Suprapubic skin (tissue), 4 donors: ENCODE data around the gene PDE6B.

Experiments used
- CTCF ChIP-seq, 2 donors: fragments of 200-600 bp in 1 of 2; fragments of 450-650 bp in 1 of 2; sonication (generic) in 1 of 2; IDR thresholded peaks; one replicate each; pipeline ENCODE4 v1.5.1; 2016 to 2019; ENCODE audit warnings: antibody characterized with exemption in 2 of 2, mild to moderate bottlenecking in 1 of 2, moderate library complexity in 1 of 2
- EP300 ChIP-seq: sonication (generic); formaldehyde crosslinking; IDR thresholded peaks from one replicate; pipeline ENCODE4 v1.6.1; 2017; ENCODE audit warnings: antibody characterized with exemption
- POLR2A ChIP-seq, 2 donors: fragments of 450-650 bp; IDR thresholded peaks; one replicate each; pipeline ENCODE4 v1.6.1; 2017; ENCODE audit warnings: antibody characterized with exemption in 2 of 2, mild to moderate bottlenecking in 2 of 2, moderate library complexity in 2 of 2
- POLR2AphosphoS5 ChIP-seq, 3 donors: sonication (generic); formaldehyde crosslinking; IDR thresholded peaks; one replicate each; pipeline ENCODE4 v1.6.1; 2017; ENCODE audit warnings: antibody characterized with exemption in 3 of 3

GRCh38 chr4:650951-651883, 25.8 kb downstream of the PDE6B start:
- TF ChIP-seq CTCF (IDR thresholded peaks at IDR 0.05) (no peak), EP300 (no peak), POLR2AphosphoS5 (IDR thresholded peaks at IDR 0.05) (no peak), POLR2A (IDR thresholded peaks at IDR 0.05) (no peak)
